22Rv1 (cell line): ENCODE measurements around the gene LRRC36.
"Not testable (repeated sequence)": the region's sequence is repeated elsewhere in the genome, so short reads cannot be mapped to it uniquely, and the experiment has no call there.

Experiments
- ZFX ChIP-seq: fragments of 450-650 bp; IDR thresholded peaks from 2 replicates; pipeline ENCODE4 v1.6.1; 2017; ENCODE audit warnings: antibody characterized with exemption, borderline replicate concordance
- TF ChIP-seq, protein P1 (sequence below): fragments of 450-650 bp; IDR thresholded peaks from 2 replicates; pipeline ENCODE4 v1.5.1; 2017; ENCODE audit warnings: mild to moderate bottlenecking

DNA sequence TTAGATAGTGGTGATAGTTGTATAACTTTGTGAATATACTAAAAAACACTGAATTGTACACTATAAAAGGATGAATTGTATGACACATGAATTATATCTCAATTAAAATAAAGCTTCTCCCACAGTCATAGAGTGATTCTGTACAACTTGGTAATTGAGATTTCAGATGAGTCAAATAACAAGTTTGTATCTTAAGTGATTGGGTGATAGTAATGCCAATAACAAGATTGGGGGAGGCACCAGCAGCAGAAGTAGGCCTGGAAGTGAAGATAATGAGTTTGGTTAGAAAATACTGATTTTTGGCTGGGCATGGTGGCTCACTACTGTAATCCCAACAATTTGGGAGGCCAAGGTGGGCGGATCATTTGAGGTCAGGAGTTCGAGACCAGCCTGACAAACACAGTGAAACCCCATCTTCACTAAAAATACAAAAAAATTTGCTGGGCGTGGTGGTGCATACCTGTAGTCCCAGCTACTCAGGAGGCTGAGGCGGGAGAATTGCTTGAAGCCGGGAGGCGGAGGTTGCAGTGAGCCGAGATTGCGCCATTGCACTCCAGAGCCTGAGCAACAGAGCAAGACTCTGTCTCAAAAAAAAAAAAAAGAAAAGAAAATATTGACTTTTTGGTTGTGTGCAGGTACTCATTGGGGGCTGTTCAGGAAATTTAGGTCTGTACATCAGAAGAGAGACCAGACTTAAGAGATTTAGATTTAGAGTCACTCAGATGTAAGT, 33.1 kb downstream of the LRRC36 start:
- TF ChIP-seq, protein P1, sequence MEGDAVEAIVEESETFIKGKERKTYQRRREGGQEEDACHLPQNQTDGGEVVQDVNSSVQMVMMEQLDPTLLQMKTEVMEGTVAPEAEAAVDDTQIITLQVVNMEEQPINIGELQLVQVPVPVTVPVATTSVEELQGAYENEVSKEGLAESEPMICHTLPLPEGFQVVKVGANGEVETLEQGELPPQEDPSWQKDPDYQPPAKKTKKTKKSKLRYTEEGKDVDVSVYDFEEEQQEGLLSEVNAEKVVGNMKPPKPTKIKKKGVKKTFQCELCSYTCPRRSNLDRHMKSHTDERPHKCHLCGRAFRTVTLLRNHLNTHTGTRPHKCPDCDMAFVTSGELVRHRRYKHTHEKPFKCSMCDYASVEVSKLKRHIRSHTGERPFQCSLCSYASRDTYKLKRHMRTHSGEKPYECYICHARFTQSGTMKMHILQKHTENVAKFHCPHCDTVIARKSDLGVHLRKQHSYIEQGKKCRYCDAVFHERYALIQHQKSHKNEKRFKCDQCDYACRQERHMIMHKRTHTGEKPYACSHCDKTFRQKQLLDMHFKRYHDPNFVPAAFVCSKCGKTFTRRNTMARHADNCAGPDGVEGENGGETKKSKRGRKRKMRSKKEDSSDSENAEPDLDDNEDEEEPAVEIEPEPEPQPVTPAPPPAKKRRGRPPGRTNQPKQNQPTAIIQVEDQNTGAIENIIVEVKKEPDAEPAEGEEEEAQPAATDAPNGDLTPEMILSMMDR = not testable (repeated sequence)
- TF ChIP-seq ZFX = not testable (repeated sequence)
